CD4-positive, alpha-beta memory T cell (primary cell): ENCODE results near the gene INPP5A. TPM values are rescaled to one million over a fixed set of nuclear protein-coding genes. Genes with fewer than 3 reads are reported as not detected.
"Not testable (repeated sequence)": the region's sequence is repeated elsewhere in the genome, so short reads cannot be mapped to it uniquely, and the experiment has no call there.

Experiments
- CTCF ChIA-PET: fragments of 350-600 bp; sonication (Branson Sonifier 250); formaldehyde crosslinking; loops from one replicate; lab custom pipeline; 2021; ENCODE audit warnings: inconsistent platforms; ENCODE audit not compliant: partially characterized antibody; lab: Charles Lee
- POLR2A ChIA-PET: fragments of 350-600 bp; sonication (Branson Sonifier 250); formaldehyde crosslinking; loops from one replicate; lab custom pipeline; 2021; ENCODE audit not compliant: partially characterized antibody; lab: Charles Lee
- DNase-seq, 5 donors: peaks; one replicate each; pipeline versions ENCODE4 v3.0.0 to v3.0.0-alpha.2; 2020 to 2022; ENCODE audit warnings: mixed read lengths in 1 of 5
- H3K27ac ChIP-seq: one replicate; pipeline ENCODE4 v1.7.0; 2013; ENCODE audit warnings: low read depth, low read length
- H3K27me3 ChIP-seq: 2 replicates; pipeline ENCODE4 v1.7.0; 2013; ENCODE audit warnings: mild to moderate bottlenecking, low read length, moderate library complexity; ENCODE audit not compliant: insufficient read depth
- H3K36me3 ChIP-seq: 2 replicates; pipeline ENCODE4 v1.7.0; 2013; ENCODE audit warnings: mild to moderate bottlenecking, low read length, moderate library complexity; ENCODE audit not compliant: insufficient read depth
- H3K4me1 ChIP-seq: 2 replicates; pipeline ENCODE4 v1.7.0; 2013; ENCODE audit warnings: mild to moderate bottlenecking, low read length, moderate library complexity; ENCODE audit not compliant: insufficient read depth
- H3K4me3 ChIP-seq, 2 donors: one replicate each; pipeline ENCODE4 v1.7.0; 2013; ENCODE audit warnings: low read length in 2 of 2, mild to moderate bottlenecking in 1 of 2
- H3K9me3 ChIP-seq, 2 donors: one replicate each; pipeline ENCODE4 v1.7.0; 2013; ENCODE audit warnings: low read length in 2 of 2, control low read depth in 1 of 2; ENCODE audit not compliant: control insufficient read depth in 1 of 2
- H3K27ac Mint-ChIP-seq, 7 donors: one replicate each; pipeline ENCODE4 v1.8.0; 2020 to 2021; ENCODE audit warnings: mixed read lengths in 7 of 7, mild to moderate bottlenecking in 6 of 7, inconsistent platforms in 3 of 7, moderate library complexity in 3 of 7
- H3K27me3 Mint-ChIP-seq, 2 donors: one replicate each; pipeline ENCODE4 v1.8.0; 2020 to 2021; ENCODE audit warnings: mixed read lengths in 2 of 2
- H3K36me3 Mint-ChIP-seq, 2 donors: one replicate each; pipeline ENCODE4 v1.8.0; 2020 to 2021; ENCODE audit warnings: mixed read lengths in 2 of 2, inconsistent platforms in 1 of 2, mild to moderate bottlenecking in 1 of 2
- H3K4me1 Mint-ChIP-seq, 4 donors: one replicate each; pipeline ENCODE4 v1.8.0; 2020 to 2021; ENCODE audit warnings: mixed read lengths in 4 of 4, mild to moderate bottlenecking in 1 of 4
- H3K4me3 Mint-ChIP-seq, 8 donors: one replicate each; pipeline ENCODE4 v1.8.0; 2020 to 2021; ENCODE audit warnings: mixed read lengths in 8 of 8, mild to moderate bottlenecking in 7 of 8, moderate library complexity in 6 of 8, inconsistent platforms in 3 of 8
- H3K9me3 Mint-ChIP-seq, 8 donors: one replicate each; pipeline ENCODE4 v1.8.0; 2020 to 2021; ENCODE audit warnings: mixed read lengths in 8 of 8, mild to moderate bottlenecking in 5 of 8, inconsistent platforms in 3 of 8, moderate library complexity in 1 of 8
- intact Hi-C: fragments of 100-400 bp; cut with micrococcal nuclease; formaldehyde crosslinking; loops from one replicate; pipeline ENCODE4 v1.15.1; 2023
- polyA plus RNA-seq, 2 donors: library from polyadenylated mRNA; unstranded; fragments of 300-500 nt; fragmentation: Illumina TruSeq; gene quantifications; one replicate each; pipeline ENCODE4 v1.2.3, GENCODE V29; 2021
- total RNA-seq, 2 experiments: library from RNA; stranded (reverse); gene quantifications; one replicate each; pipeline ENCODE4 v1.2.3, GENCODE V29; 2021

INPP5A gene
- total and polyA plus RNA-seq, 4 experiments from 2014 or later: 0.61 to 19.3 (median 10.8) TPM

- H3K4me3 Mint-ChIP-seq: no peak overlapping the region
- H3K27me3 Mint-ChIP-seq: peaks cover 7 to 10% of the 10 kb centered on the region in 2 donors
- no peaks in the 10 kb centered on the region for H3K4me1 Mint-ChIP-seq
- ChIA-PET POLR2A (no interaction called here), CTCF (no interaction called here)
- no peak overlapping the region for H3K27ac Mint-ChIP-seq
- no peak overlapping the region for H3K27ac ChIP-seq
- no peaks in the 10 kb centered on the region for H3K4me1 ChIP-seq
- DNase-seq: no peak
- intact Hi-C loops: no loop called here
- H3K27me3 ChIP-seq: no peaks in the 10 kb centered on the region
- peaks cover 0 to 1% (median 0%) of the 10 kb centered on the region in 8 donors for H3K9me3 Mint-ChIP-seq
- H3K36me3 Mint-ChIP-seq: no peaks in the 10 kb centered on the region
- H3K9me3 ChIP-seq: no peaks in the 10 kb centered on the region
- H3K36me3 ChIP-seq: no peaks in the 10 kb centered on the region
- H3K4me3 ChIP-seq: no peak overlapping the region
Observed at GRCh38 chr10:132815168-132815857, 277.7 kb downstream of the INPP5A start.

- CTCF ChIA-PET: no interaction called here
- Mint-ChIP-seq H3K27ac (no peak overlapping the region), H3K4me1 (no peaks in the 10 kb centered on the region), H3K36me3 (no peaks in the 10 kb centered on the region), H3K4me3 (no peak overlapping the region), H3K9me3 (peaks cover 0 to 1% (median 0%) of the 10 kb centered on the region in 8 donors), H3K27me3 (peaks cover 7 to 10% of the 10 kb centered on the region in 2 donors)
- no peak overlapping the region for H3K27ac ChIP-seq
- intact Hi-C loops: no loop called here
- no peaks in the 10 kb centered on the region for H3K27me3 ChIP-seq
- H3K4me3 ChIP-seq: no peak overlapping the region
- no peaks in the 10 kb centered on the region for H3K36me3 ChIP-seq
- H3K4me1 ChIP-seq: no peaks in the 10 kb centered on the region
- no peak for DNase-seq
- POLR2A ChIA-PET: no interaction called here
- H3K9me3 ChIP-seq: no peaks in the 10 kb centered on the region
Observed at GRCh38 chr10:132816718-132817117, 279.1 kb downstream of the INPP5A start.

GRCh38 chr10:132817701-132818211, 280.2 kb downstream of the INPP5A start:
- ChIA-PET CTCF (no interaction called here), POLR2A (no interaction called here)
- intact Hi-C loops: no loop called here
- H3K4me1 Mint-ChIP-seq: no peaks in the 10 kb centered on the region
- H3K27me3 Mint-ChIP-seq: peaks cover 7 to 10% of the 10 kb centered on the region in 2 donors
- H3K36me3 Mint-ChIP-seq: no peaks in the 10 kb centered on the region
- no peak overlapping the region for H3K27ac Mint-ChIP-seq
- H3K4me3 ChIP-seq: no peak overlapping the region
- no peaks in the 10 kb centered on the region for H3K36me3 ChIP-seq
- H3K9me3 Mint-ChIP-seq: peaks cover 0 to 1% (median 0%) of the 10 kb centered on the region in 8 donors
- H3K4me1 ChIP-seq: no peaks in the 10 kb centered on the region
- H3K9me3 ChIP-seq: no peaks in the 10 kb centered on the region
- DNase-seq: no peak
- no peak overlapping the region for H3K27ac ChIP-seq
- no peaks in the 10 kb centered on the region for H3K27me3 ChIP-seq
- no peak overlapping the region for H3K4me3 Mint-ChIP-seq

- no peaks in the 10 kb centered on the region for H3K36me3 ChIP-seq
- no peak overlapping the region for H3K4me3 ChIP-seq
- H3K9me3 Mint-ChIP-seq: peaks cover 0 to 1% (median 0%) of the 10 kb centered on the region in 8 donors
- peak overlapping the region in 1 of 7 donors; percentile 51 for H3K27ac Mint-ChIP-seq
- H3K4me3 Mint-ChIP-seq: peak overlapping the region in 1 of 8 donors; percentile 26
- H3K36me3 Mint-ChIP-seq: no peaks in the 10 kb centered on the region
- DNase-seq: no peak
- no peaks in the 10 kb centered on the region for H3K4me1 ChIP-seq
- H3K27ac ChIP-seq: no peak overlapping the region
- intact Hi-C loops: no loop called here
- H3K9me3 ChIP-seq: no peaks in the 10 kb centered on the region
- ChIA-PET POLR2A (no interaction called here), CTCF (no interaction called here)
- H3K27me3 Mint-ChIP-seq: peaks cover 7 to 10% of the 10 kb centered on the region in 2 donors
- no peaks in the 10 kb centered on the region for H3K4me1 Mint-ChIP-seq
- H3K27me3 ChIP-seq: no peaks in the 10 kb centered on the region
Observed at GRCh38 chr10:132820056-132820455, 282.5 kb downstream of the INPP5A start.

- intact Hi-C loops, H3K36me3 Mint-ChIP-seq: not testable (repeated sequence)
Observed at GRCh38 chr10:132825783-132826523, 288.4 kb downstream of the INPP5A start.

GRCh38 chr10:132826524-132827422, 289.2 kb downstream of the INPP5A start:
- no peaks in the 10 kb centered on the region for H3K4me1 Mint-ChIP-seq
- Histone ChIP-seq H3K27ac (no peak overlapping the region), H3K27me3 (no peaks in the 10 kb centered on the region), H3K36me3 (no peaks in the 10 kb centered on the region), H3K4me1 (no peaks in the 10 kb centered on the region), H3K9me3 (no peaks in the 10 kb centered on the region), H3K4me3 (no peak overlapping the region)
- no peaks in the 10 kb centered on the region for H3K9me3 Mint-ChIP-seq
- no peaks in the 10 kb centered on the region for H3K27me3 Mint-ChIP-seq
- intact Hi-C loops: no loop called here
- H3K4me3 Mint-ChIP-seq: no peak overlapping the region
- H3K27ac Mint-ChIP-seq: no peak overlapping the region
- ChIA-PET CTCF (no interaction called here), POLR2A (no interaction called here)
- DNase-seq: no peak
- H3K36me3 Mint-ChIP-seq: no peaks in the 10 kb centered on the region

More at GRCh38 chr10:132825783-132826523, 288.4 kb downstream of the INPP5A start:
- H3K9me3 Mint-ChIP-seq, H3K4me3 ChIP-seq, H3K27me3 Mint-ChIP-seq, H3K4me3 Mint-ChIP-seq, POLR2A ChIA-PET, CTCF ChIA-PET, H3K4me1 ChIP-seq, H3K4me1 Mint-ChIP-seq, H3K27me3 ChIP-seq, H3K9me3 ChIP-seq, H3K36me3 ChIP-seq, H3K27ac ChIP-seq, DNase-seq: not testable (repeated sequence)
- H3K27ac Mint-ChIP-seq: peak overlapping the region in 1 of 7 donors; percentile 35

- Mint-ChIP-seq H3K27me3 (no peaks in the 10 kb centered on the region), H3K4me1 (no peaks in the 10 kb centered on the region), H3K27ac (no peak overlapping the region), H3K4me3 (no peak overlapping the region), H3K9me3 (no peaks in the 10 kb centered on the region), H3K36me3 (no peaks in the 10 kb centered on the region)
- Histone ChIP-seq H3K27ac (no peak overlapping the region), H3K4me1 (no peaks in the 10 kb centered on the region), H3K36me3 (no peaks in the 10 kb centered on the region), H3K27me3 (no peaks in the 10 kb centered on the region), H3K4me3 (no peak overlapping the region), H3K9me3 (no peaks in the 10 kb centered on the region)
- ChIA-PET POLR2A (no interaction called here), CTCF (no interaction called here)
- intact Hi-C loops: no loop called here
- no peak for DNase-seq
Observed at GRCh38 chr10:132827423-132827789, 289.8 kb downstream of the INPP5A start.
